Retina (tissue), 1 donor: Measurements from ENCODE around the gene CHST9.
"Not testable (repeated sequence)": the region's sequence is repeated elsewhere in the genome, so short reads cannot be mapped to it uniquely, and the experiment has no call there.

Experiments
- DNase-seq: peaks from one replicate; pipeline ENCODE4 v3.0.0-alpha.2; 2016

CHST9 gene

GRCh38 chr18:26999797-27000196 is 185.3 kb downstream of the CHST9 start:
- DNase-seq, result no peak

DNA sequence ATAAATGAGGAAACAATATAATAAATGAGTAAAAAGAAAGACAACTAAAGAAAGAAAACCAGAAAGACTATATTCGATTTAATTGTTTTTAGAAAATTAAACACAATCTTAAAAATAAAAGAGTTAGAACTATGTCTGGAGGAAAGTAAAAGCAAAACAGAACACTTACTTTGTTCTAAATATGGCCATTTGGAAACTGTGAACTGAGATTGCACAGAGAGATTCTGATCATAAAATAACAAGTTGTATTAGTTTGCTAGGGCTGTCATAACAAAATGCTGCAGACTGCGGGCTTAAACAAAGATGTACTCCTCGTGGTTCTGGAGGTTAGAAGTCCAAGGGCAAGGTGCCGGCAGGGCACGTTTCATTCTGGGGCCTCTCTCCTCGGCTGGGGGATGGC is 191.5 kb downstream of the CHST9 start:
- no peak for DNase-seq

DNA sequence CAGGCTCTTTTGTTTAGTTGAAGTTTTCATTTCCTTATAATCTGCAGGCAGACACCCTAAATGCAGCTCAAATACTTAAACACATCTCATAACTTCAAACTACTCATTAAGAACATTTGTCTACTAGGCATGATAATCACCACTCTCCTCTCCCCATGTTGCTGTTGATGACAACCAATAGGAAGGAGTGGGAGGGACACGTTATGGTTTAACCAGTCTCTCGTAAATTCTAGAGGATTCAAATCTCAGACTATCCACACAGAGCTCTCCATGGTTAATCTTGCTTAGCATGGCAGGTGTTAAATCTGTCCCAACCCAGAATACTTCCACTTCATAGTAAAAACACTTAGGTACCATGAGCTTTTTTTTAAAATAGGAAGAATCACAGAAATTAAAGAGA is 192.2 kb downstream of the CHST9 start:
- no peak for DNase-seq

DNA sequence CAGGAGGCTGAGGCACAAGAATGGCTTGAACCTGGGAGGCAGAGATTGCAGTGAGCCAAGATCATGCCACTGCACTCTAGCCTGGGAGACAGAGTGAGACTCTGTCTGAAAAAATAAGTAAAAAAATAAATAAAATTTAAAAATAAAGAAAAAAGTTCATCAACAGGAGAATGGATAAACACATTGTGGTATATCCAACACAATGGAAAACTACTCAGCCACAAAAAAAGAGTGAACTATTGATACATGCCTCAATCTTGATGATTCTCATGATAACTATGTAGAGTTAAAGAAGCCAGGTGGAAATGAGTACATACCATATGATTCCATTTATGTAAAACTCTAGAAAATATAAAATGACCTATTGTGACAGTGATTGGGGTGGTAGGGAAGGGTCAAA is 195.3 kb downstream of the CHST9 start:
- no peak for DNase-seq

- peak; percentile 75 for DNase-seq
These were observed 203.6 kb downstream of the CHST9 start for GRCh38 chr18:26981360-26982082.

DNA sequence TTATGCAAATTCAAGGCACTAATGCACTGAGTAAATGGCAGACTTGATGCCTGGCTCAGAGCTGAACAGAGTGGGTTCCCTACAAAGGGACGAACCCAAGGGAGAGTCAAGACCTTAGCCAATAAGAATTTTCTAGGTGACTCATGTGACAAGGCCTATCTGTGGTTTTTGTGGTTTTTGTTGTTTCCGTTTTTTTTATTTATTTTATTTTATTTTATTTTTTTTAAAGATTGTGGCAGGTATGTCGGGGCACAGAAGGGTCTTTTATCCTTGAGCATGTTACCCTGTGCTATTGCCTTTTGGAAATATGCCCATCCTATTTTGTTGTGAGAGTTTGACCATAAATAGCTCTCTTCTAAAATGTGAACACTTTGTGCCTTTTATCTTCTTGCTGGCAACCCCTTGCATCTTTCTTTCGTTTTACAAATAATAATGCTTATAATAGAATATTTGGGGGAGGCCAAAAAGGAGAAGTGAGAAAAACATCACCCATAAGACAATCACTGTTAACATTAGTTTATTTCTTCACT is 206.2 kb downstream of the CHST9 start:
- no peak for DNase-seq

DNA sequence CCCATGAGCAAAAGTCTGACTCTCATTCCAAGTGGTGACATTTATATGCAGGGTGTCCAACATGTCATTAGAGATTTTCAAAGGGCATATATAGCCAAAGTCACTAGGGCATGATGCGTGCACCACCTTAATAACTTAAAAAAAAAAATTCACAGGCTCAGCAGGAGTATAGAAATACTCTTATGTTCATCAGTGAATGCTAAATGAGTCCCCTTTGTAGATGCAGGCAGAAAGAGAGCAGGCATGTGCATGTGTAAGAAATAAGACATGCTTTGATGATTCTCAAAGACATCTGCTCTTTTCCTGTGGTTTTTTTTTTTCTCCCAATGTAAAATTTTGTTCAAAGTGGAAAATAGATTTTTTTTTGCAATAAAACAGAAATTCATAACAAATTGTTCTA is 207.3 kb downstream of the CHST9 start:
- peak; percentile 39 for DNase-seq

DNA sequence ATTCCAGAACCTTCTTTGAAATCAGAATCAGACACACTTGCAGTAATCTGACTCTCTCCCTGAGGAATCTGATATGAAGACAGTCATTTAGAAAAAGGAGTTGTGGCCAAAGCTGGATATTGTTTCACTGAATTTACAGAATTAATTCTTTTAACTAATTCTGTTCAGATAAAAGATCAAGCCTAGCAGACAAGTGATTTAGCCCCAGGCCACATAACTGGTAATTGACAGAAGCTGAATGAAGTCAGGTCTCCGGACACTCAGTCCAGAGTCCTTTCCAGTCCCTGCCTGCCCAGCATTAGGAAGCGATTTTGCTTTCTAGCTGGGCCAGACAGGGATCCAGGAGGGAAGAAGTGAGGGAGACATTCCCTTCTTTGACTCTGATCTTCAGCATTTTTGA is 208.9 kb downstream of the CHST9 start:
- DNase-seq, result no peak

DNA sequence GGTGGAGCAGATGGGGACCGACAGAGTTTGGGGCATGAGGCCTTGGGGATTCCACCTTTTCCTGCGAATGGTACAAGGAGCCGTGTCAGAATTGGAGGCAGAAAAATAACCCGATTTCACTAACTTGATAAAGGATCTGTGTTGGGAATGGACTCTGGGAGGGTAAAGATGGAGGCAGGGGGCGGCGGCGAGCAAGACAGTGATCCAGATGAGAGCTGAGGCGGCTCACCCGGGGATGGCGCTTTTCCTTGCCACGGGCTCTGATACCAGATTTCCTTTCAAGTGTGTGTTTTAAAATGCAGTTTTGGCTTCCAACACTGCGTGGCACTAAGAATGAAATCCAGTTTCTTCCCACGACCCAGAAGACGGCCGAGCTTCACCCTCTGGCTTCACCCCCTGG is 212.6 kb downstream of the CHST9 start:
- not testable (repeated sequence) for DNase-seq

- DNase-seq, result no peak
These were observed 213.7 kb downstream of the CHST9 start for GRCh38 chr18:26971409-26971808.

GRCh38 chr18:26970637-26971036 is 214.5 kb downstream of the CHST9 start:
- DNase-seq, result no peak

GRCh38 chr18:26965206-26965605 is 219.9 kb downstream of the CHST9 start:
- DNase-seq, result no peak

GRCh38 chr18:26963292-26963691 is 221.8 kb downstream of the CHST9 start:
- no peak for DNase-seq

- no peak for DNase-seq
These were observed 223.3 kb downstream of the CHST9 start for GRCh38 chr18:26961839-26962238.

DNA sequence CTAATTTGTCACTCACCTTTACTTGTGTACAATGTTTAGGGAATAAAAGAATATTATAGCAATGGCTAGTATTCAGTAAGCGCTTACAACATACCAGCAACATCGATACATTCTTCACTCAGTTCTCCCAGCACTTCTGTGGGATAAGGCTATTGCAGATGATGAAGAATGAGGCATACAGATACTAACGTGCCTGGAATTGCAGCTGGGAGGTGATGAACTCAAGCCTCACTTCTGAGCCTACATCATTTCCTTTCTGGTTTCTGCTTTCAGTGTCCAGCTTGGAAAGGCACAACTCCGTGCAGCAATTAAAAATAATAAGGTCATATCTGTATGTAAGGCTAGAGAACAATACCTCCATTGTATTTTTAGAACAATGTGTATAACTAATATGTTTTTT is 224.2 kb downstream of the CHST9 start:
- no peak for DNase-seq

DNA sequence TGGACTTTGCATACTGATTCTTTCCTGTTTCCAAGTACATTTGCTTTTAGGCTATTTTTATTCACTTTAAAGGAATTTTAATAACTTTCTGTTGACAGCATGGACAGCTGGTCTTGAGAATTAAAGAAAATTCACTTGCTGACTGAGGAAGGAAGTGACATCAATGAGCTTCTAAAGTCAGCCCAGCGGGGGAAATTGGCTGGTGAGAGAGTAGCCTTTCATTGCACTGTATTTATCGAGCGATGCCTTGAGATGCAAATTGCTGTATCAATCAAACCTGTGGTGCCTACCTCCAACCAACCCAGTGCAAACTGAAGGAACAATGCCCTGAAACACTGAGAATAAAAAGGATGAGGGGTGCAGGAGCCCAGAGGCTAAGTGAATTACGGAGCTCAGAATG is 228.2 kb downstream of the CHST9 start:
- DNase-seq, result no peak

GRCh38 chr18:26948703-26949102 is 236.4 kb downstream of the CHST9 start:
- no peak for DNase-seq

DNA sequence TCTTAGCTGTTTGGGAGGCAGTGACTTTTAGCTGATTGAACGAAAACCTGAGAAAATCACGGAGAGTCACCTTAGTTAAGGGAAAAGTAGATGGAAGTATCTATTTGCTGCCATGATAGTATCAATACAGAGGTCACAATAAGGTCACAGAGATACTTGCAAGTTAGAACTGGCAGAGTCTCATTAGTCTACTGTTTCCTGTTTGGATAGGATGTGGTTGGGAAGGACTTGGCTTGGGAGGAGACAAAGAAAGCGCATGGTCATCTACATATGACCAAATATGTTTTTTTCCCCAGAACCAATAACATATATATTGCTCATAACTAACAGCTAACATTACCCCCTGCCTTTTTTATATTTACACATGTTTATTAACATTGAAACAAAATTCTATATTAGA is 241.2 kb downstream of the CHST9 start:
- no peak for DNase-seq

DNA sequence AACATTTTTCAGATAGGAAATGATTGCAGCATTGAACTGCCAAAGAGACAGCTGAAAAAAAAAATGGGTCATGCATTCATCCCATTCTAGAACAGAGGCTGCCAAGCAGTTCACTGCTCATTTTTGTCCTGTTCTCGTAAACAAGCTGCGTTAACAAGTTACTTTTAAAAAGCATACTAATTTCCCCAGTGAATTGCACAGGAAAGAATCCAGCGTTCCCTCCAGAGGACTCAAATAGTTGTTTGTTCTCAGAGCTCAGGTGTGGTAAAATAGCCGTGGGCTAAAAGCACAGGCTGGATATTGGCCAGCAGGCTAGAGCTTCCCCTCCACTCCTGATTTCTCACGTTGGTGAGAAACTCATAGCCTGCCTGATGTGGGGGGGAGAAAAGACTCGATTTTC is 243.5 kb downstream of the CHST9 start:
- DNase-seq, result peak; percentile 9

GRCh38 chr18:26940744-26941398 is 244.2 kb downstream of the CHST9 start:
- DNase-seq, result no peak

- no peak for DNase-seq
These were observed 253.4 kb downstream of the CHST9 start for GRCh38 chr18:26931659-26932058.

- no peak for DNase-seq
These were observed 254.5 kb downstream of the CHST9 start for GRCh38 chr18:26930630-26931029.

GRCh38 chr18:26928670-26929313 is 256.3 kb downstream of the CHST9 start:
- DNase-seq, result no peak

- not testable (repeated sequence) for DNase-seq
These were observed 257.3 kb downstream of the CHST9 start for GRCh38 chr18:26927822-26928221.
